HL-60 (cell line): Measurements from ENCODE around the gene OSBP2.

ENCODE experiments used
- DNase-seq, 2 experiments: peaks; one replicate each; pipeline ENCODE4 v3.0.0-alpha.2; 2010 to 2020; ENCODE audit warnings: low read depth in 1 of 2, low spot score in 1 of 2
- H3K27ac ChIP-seq: fragments of 250-450 bp; sonication (Bioruptor Pico); replicated peaks from 2 replicates; pipeline ENCODE4 v1.5.1; 2020; ENCODE audit warnings: mild to moderate bottlenecking, moderate library complexity
- H3K27me3 ChIP-seq: fragments of 250-450 bp; sonication (Bioruptor Pico); 2 replicates; pipeline ENCODE4 v1.5.1; 2021; ENCODE audit warnings: mild to moderate bottlenecking, moderate library complexity; ENCODE audit not compliant: insufficient read depth, poor library complexity, severe bottlenecking
- H3K4me3 ChIP-seq: replicated peaks from 2 replicates; pipeline ENCODE4 v1.5.1; 2011; ENCODE audit warnings: mild to moderate bottlenecking, control low read depth, low read length; ENCODE audit not compliant: insufficient read depth
- CTCF ChIP-seq: IDR thresholded peaks from one replicate; pipeline ENCODE4 v1.5.1; 2011; ENCODE audit warnings: low read length, control low read depth, inconsistent platforms; ENCODE audit not compliant: insufficient read depth
- GABPA ChIP-seq: IDR thresholded peaks from 2 replicates; pipeline ENCODE4 v1.6.1; 2012; ENCODE audit warnings: low read depth
- POLR2AphosphoS5 ChIP-seq: IDR thresholded peaks from 2 replicates; pipeline ENCODE4 v1.6.1; 2012; ENCODE audit warnings: low read depth
- REST ChIP-seq: IDR thresholded peaks from 2 replicates; pipeline ENCODE4 v1.6.1; 2012; ENCODE audit warnings: low read depth; ENCODE audit not compliant: insufficient replicate concordance
- SPI1 ChIP-seq: IDR thresholded peaks from 2 replicates; pipeline ENCODE4 v1.6.1; 2012; ENCODE audit warnings: low read depth, mild to moderate bottlenecking, borderline replicate concordance

The OSBP2 gene

DNA sequence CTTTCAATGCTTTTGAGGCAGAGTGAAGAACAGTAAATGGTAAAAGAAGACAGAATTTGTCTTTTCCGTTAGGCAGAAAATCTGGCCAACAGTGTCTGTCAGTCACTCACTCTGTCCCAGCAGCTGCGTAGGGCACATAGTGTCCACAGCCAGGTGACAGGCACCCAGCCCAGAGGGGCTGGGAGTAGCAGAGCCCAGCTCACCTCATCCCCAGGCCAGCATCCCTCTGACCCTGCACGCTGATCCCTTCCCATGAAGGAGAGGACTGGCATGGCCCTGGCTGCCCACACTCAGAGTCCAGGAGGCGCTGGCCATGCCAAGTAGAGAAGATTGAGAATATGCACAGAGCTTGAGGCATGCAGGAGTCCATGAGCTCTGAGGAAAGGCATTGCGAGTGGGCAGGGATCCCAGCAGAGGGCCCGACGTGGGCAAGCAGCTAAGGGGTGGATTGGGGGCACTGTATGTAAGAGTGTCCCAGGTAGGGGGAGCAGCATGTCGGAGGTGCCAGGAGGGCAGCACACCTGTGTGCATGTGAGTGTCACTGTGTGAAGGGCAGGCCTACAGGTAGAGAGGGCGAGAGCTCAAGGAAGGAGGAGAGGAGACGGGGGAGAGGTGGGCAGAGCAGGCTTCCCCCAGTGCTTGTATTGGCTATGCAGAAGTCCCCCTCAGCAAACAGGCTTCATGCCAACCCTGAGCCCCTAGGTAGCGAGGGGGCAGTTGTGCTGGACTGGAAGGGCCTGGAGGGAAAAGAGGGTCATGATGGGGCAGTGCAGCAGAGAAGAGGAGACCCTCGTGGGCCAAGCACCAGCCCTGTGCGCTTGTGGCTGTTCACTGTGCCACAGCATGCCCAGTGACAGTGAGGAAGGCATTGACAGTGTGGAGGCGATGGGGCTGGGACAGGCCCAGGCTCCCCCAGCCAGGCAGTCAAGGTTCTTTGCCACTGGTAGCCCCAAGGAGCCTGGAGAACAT lies 133.8 kb downstream of the OSBP2 start:
- no peak overlapping the region for H3K27ac ChIP-seq
- TF ChIP-seq GABPA: no peak
- TF ChIP-seq POLR2AphosphoS5: no peak
- TF ChIP-seq REST: no peak
- no peak for TF ChIP-seq CTCF
- no peak for TF ChIP-seq SPI1
- no peak overlapping the region for H3K4me3 ChIP-seq
- H3K27me3 ChIP-seq: peaks cover 11% of the 10 kb centered on the region
- DNase-seq: no peak

DNA sequence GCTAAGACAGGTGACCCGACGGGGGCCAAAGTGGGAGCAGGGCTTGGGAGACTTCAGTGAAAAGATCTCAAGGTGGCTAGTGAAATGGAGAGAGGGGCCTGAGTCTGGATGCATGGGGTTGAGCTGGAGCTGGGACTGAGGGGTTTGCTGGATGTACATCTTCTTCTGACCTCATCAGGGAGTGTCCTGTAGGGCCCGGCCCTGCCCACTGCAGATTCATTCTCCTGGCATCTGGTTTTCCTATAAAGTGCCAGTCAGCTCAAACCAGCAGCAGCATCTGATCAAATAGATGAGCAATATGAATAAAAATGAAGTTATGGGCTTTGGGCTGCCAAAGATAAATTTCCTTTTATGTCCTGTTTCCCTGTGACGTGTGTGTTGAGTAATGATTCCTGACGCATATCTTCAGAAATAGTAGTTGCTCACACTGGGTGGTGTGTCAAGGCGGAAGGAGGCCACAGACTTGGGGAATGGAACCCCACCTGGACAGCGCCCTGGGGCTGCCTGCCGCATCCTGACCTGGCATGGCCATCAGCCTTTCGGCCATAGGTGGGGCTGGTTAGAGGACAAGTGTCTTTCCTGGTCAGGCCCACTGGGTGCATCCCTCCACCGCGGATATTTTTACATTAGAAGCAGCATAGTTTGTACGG lies 135.4 kb downstream of the OSBP2 start:
- H3K27ac ChIP-seq: no peak overlapping the region
- H3K4me3 ChIP-seq: no peak overlapping the region

More for the DNA sequence above, 135.4 kb downstream of the OSBP2 start:
- H3K27me3 ChIP-seq: no peaks in the 10 kb centered on the region
- TF ChIP-seq REST (no peak), GABPA (no peak), CTCF (no peak), SPI1 (no peak), POLR2AphosphoS5 (no peak)
- no peak for DNase-seq
